ENCODE measurements around the gene FGFR3.

The FGFR3 gene

DNA sequence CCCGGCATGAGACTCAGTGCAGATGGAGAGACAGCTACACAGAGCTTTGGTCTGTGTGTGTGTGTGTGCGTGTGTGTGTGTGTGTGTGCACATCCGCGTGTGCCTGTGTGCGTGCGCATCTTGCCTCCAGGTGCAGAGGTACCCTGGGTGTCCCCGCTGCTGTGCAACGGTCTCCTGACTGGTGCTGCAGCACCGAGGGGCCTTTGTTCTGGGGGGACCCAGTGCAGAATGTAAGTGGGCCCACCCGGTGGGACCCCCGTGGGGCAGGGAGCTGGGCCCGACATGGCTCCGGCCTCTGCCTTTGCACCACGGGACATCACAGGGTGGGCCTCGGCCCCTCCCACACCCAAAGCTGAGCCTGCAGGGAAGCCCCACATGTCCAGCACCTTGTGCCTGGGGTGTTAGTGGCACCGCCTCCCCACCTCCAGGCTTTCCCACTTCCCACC, 14.3 kb downstream of the FGFR3 start:
- TF ChIP-seq, protein P1, sequence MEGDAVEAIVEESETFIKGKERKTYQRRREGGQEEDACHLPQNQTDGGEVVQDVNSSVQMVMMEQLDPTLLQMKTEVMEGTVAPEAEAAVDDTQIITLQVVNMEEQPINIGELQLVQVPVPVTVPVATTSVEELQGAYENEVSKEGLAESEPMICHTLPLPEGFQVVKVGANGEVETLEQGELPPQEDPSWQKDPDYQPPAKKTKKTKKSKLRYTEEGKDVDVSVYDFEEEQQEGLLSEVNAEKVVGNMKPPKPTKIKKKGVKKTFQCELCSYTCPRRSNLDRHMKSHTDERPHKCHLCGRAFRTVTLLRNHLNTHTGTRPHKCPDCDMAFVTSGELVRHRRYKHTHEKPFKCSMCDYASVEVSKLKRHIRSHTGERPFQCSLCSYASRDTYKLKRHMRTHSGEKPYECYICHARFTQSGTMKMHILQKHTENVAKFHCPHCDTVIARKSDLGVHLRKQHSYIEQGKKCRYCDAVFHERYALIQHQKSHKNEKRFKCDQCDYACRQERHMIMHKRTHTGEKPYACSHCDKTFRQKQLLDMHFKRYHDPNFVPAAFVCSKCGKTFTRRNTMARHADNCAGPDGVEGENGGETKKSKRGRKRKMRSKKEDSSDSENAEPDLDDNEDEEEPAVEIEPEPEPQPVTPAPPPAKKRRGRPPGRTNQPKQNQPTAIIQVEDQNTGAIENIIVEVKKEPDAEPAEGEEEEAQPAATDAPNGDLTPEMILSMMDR (IDR thresholded peaks at IDR 0.05; ENCODE audit: low read depth, low read length) = no peak
- TF ChIP-seq MYC (IDR thresholded peaks at IDR 0.05; ENCODE audit: low read depth, low read length) (no peak), POLR2A (IDR thresholded peaks at IDR 0.05; ENCODE audit: extremely low read depth, insufficient read length) (no peak)
- TF ChIP-seq, protein P2, sequence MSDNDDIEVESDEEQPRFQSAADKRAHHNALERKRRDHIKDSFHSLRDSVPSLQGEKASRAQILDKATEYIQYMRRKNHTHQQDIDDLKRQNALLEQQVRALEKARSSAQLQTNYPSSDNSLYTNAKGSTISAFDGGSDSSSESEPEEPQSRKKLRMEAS (IDR thresholded peaks at IDR 0.05; ENCODE audit: low read depth, low read length) = no peak
- H3K4me3 ChIP-seq (ENCODE audit: low read depth, low read length) = no peak overlapping the region
- DNase-seq (ENCODE audit: low read depth) = no peak

DNA sequence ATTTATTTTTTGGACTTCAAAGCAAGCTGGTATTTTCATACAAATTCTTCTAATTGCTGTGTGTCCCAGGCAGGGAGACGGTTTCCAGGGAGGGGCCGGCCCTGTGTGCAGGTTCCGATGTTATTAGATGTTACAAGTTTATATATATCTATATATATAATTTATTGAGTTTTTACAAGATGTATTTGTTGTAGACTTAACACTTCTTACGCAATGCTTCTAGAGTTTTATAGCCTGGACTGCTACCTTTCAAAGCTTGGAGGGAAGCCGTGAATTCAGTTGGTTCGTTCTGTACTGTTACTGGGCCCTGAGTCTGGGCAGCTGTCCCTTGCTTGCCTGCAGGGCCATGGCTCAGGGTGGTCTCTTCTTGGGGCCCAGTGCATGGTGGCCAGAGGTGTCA, 15.3 kb downstream of the FGFR3 start:
- no peak overlapping the region for H3K4me3 ChIP-seq (ENCODE audit: low read depth, low read length)
- DNase-seq (ENCODE audit: low read depth) = no peak
- TF ChIP-seq POLR2A (IDR thresholded peaks at IDR 0.05; ENCODE audit: extremely low read depth, insufficient read length) (no peak), MYC (IDR thresholded peaks at IDR 0.05; ENCODE audit: low read depth, low read length) (no peak)
- TF ChIP-seq, protein P1 (IDR thresholded peaks at IDR 0.05; ENCODE audit: low read depth, low read length) = no peak
- TF ChIP-seq, protein P2 (IDR thresholded peaks at IDR 0.05; ENCODE audit: low read depth, low read length) = no peak

DNA sequence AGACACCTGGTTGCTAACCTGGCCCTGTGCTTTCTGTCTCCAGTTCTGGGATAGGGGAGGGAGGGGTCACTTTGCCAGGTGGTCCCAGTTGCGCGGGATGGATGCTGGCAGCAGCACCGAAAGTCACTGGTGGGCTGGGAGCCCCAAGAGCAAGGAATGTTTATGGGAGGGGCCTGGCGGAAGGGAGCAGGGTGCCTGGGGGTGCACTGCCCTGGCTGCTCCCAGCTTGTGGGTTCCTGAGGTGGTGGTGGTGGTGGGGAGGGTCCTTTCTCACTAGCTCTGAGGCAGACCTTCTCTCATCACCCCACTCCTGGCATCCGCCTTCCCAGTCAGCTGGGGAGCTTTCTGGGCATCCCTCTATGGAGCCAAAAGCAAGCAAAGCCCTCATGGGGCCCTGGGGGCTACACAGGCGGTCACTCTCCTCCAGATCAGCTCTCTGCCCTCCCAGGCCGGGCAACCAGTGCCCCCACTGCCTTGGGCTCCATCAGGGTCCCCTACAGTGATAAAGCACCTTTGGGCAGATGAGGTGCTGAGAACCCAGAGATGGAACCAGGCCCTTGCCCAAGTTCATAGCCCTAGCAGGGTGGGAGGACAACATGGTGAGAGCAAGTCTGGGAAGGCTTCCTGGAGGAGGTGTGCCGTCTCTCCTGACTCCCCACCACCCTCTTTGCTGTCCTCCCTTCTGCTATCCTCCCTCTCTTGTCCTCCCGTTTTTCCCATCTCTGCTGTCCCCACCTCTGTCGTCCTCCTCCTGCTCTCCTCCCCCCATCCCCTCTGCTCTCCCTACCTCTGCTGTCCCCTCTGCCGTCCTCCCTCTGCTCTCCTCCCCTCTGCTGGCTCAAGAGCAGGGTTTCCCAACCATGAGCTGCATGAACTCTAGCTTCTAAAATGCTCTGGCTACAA, 16.0 kb downstream of the FGFR3 start:
- H3K4me3 ChIP-seq (ENCODE audit: low read depth, low read length) = no peak overlapping the region
- no peak for DNase-seq (ENCODE audit: low read depth)
- TF ChIP-seq, protein P1 (IDR thresholded peaks at IDR 0.05; ENCODE audit: low read depth, low read length) = no peak
- TF ChIP-seq, protein P2 (IDR thresholded peaks at IDR 0.05; ENCODE audit: low read depth, low read length) = no peak
- TF ChIP-seq MYC (IDR thresholded peaks at IDR 0.05; ENCODE audit: low read depth, low read length) (no peak), POLR2A (IDR thresholded peaks at IDR 0.05; ENCODE audit: extremely low read depth, insufficient read length) (no peak)

DNA sequence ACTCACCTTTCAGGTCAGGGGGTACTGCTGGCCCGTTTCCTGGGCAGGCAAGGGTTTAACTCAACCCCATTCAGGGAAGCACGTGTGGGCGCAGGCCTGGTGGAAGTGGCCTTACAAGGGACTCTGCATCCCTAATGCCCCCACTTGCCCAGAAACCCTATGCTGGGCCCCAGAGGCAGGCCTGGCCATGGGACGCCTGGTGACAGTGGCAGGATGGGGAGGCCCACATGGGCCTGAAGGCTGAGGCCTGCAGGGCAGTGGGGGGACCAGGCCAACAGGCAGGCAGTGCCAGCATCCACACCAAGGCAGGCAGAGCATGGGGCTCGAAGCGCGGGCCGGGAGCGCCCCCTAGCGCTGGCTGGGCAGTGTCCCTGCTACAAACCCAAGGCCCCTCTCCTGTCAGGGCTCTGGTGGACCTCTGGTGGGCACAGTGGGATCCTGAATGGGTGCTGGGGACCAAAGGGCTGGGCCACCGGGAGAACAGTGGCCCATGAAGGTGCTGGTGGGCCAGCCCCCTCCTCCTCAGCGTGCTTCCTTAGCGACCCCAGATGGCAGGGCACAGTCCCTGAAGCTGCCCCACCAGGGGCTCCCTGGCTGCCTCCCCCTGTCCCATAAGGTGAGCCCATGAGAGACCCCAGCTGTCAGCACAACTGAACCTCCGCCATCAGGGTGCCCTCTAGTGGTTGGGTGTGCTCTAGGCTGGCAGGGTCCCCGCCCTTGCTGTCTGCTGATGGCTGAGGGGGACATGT, 16.8 kb downstream of the FGFR3 start:
- DNase-seq (ENCODE audit: low read depth) = peak; percentile 91
- TF ChIP-seq, protein P2 (IDR thresholded peaks at IDR 0.05; ENCODE audit: low read depth, low read length) = peak; percentile 69
- TF ChIP-seq MYC (IDR thresholded peaks at IDR 0.05; ENCODE audit: low read depth, low read length) = peak; percentile 51; the same call in 1 of the 2 replicates
- no peak for TF ChIP-seq POLR2A (IDR thresholded peaks at IDR 0.05; ENCODE audit: extremely low read depth, insufficient read length)
- TF ChIP-seq, protein P1 (IDR thresholded peaks at IDR 0.05; ENCODE audit: low read depth, low read length) = peak; percentile 98

DNA sequence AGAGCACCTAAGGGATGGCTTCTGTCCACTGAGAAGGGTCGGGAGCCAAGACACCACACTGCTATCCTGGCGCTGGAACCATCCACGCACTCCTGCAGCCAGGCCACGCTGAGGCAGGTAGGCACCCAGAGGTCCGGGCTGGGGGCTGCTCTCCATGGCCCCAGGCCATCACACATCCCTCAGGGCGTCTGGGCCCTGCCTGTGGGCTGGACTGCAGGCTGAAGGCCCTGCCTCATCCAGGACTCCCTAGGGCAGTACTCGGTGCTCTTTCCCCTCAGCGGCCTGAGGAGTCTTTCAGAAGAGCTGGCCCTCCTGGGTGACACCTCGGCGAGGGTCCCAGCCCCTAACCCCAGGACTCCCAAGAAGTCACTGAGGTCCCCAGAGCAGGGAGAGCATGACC, 17.7 kb downstream of the FGFR3 start:
- TF ChIP-seq, protein P2 (IDR thresholded peaks at IDR 0.05; ENCODE audit: low read depth, low read length) = no peak
- TF ChIP-seq, protein P1 (IDR thresholded peaks at IDR 0.05; ENCODE audit: low read depth, low read length) = no peak
- TF ChIP-seq MYC (IDR thresholded peaks at IDR 0.05; ENCODE audit: low read depth, low read length) (no peak), POLR2A (IDR thresholded peaks at IDR 0.05; ENCODE audit: extremely low read depth, insufficient read length) (no peak)
- DNase-seq (ENCODE audit: low read depth) = no peak
- no peak overlapping the region for H3K4me3 ChIP-seq (ENCODE audit: low read depth, low read length)

More for the DNA sequence above, 16.8 kb downstream of the FGFR3 start:
- no peak overlapping the region for H3K4me3 ChIP-seq (ENCODE audit: low read depth, low read length)

All from NB4 (cell line).